Activated T-cell treated with anti-CD3 and anti-CD28 coated beads, Interleukin-2, amount 50 U/mL, for 4 hours (primary cell): Measurements from ENCODE around the gene MMP21. TPM values are rescaled to one million over a fixed set of nuclear protein-coding genes. Genes with fewer than 3 reads are reported as not detected.
A peak's percentile ranks its signal among the peaks of the same experiment; 100 is the strongest.

ENCODE experiments used
- ATAC-seq, 2 donors: fragments of 200-7000 bp; cut with Tn5 transposase; one replicate each; pipeline ENCODE4 v1.10.0; 2021
- DNase-seq: peaks from one replicate; pipeline ENCODE4 v3.0.0-alpha.2; 2020
- H3K27me3 Mint-ChIP-seq: one replicate; pipeline ENCODE4 v1.8.0; 2021; ENCODE audit warnings: low read depth, mixed read lengths
- H3K36me3 Mint-ChIP-seq: one replicate; pipeline ENCODE4 v1.8.0; 2022; ENCODE audit warnings: mixed read lengths; ENCODE audit not compliant: insufficient read depth
- H3K4me1 Mint-ChIP-seq: one replicate; pipeline ENCODE4 v1.8.0; 2021; ENCODE audit warnings: low read depth, mixed read lengths
- H3K4me3 Mint-ChIP-seq: one replicate; pipeline ENCODE4 v1.8.0; 2021; ENCODE audit warnings: mild to moderate bottlenecking, moderate library complexity, mixed read lengths
- H3K9me3 Mint-ChIP-seq: one replicate; pipeline ENCODE4 v1.8.0; 2021; ENCODE audit warnings: mixed read lengths
- total RNA-seq, 3 donors: library from RNA; stranded (reverse); gene quantifications; one replicate each; pipeline ENCODE4 v1.2.1, GENCODE V29; 2021

The MMP21 gene
- total RNA-seq, result not detected

- H3K9me3 Mint-ChIP-seq, result no peaks in the 10 kb centered on the region
- no peak within 1 kb of the TSS for H3K4me3 Mint-ChIP-seq
- DNase-seq (no peak), ATAC-seq (no peak)
- no peaks in the 10 kb centered on the region for H3K27me3 Mint-ChIP-seq
- no peaks in the 10 kb centered on the region for H3K4me1 Mint-ChIP-seq
- H3K36me3 Mint-ChIP-seq, result no peaks in the 10 kb centered on the region
Observed at GRCh38 chr10:125775491-125776106, at the start of gene MMP21. Gene MMP21 (minus strand): TSS chr10:125775821. CDS start chr10:125775821, 0 bp downstream.

- no peak for DNase-seq
- no peak for ATAC-seq
- no peaks in the 10 kb centered on the region for H3K27me3 Mint-ChIP-seq
- H3K4me3 Mint-ChIP-seq, result no peak overlapping the region
- peaks cover 26% of the 10 kb centered on the region for H3K4me1 Mint-ChIP-seq
- no peaks in the 10 kb centered on the region for H3K9me3 Mint-ChIP-seq
- peaks cover 25% of the 10 kb centered on the region for H3K36me3 Mint-ChIP-seq
Observed at GRCh38 chr10:125824736-125825135, 49.1 kb upstream of the MMP21 start.

GRCh38 chr10:125823663-125824251 lies 48.1 kb upstream of the MMP21 start:
- ATAC-seq, result no peak
- no peak for DNase-seq
- Mint-ChIP-seq H3K27me3 (no peaks in the 10 kb centered on the region), H3K4me1 (peaks cover 26% of the 10 kb centered on the region), H3K9me3 (no peaks in the 10 kb centered on the region), H3K4me3 (no peak overlapping the region), H3K36me3 (peaks cover 18% of the 10 kb centered on the region)

GRCh38 chr10:125822878-125823662 lies 47.4 kb upstream of the MMP21 start, which contains the start of the genes BCCIP and UROS:
Gene BCCIP (plus strand): TSS chr10:125823546. CDS start chr10:125823558, 12 bp downstream.
Gene UROS (minus strand): TSS chr10:125823258. CDS start chr10:125816499, 6,759 bp downstream.
- DNase-seq (peak; percentile 87), ATAC-seq (peak; percentile 85 to 87)
- Mint-ChIP-seq H3K9me3 (no peaks in the 10 kb centered on the region), H3K27me3 (no peaks in the 10 kb centered on the region), H3K4me1 (peaks cover 22% of the 10 kb centered on the region), H3K4me3 (peak within 1 kb of the TSS; percentile 79), H3K36me3 (peaks cover 13% of the 10 kb centered on the region)

- H3K4me1 Mint-ChIP-seq, result peaks cover 16% of the 10 kb centered on the region
- H3K9me3 Mint-ChIP-seq, result no peaks in the 10 kb centered on the region
- no peaks in the 10 kb centered on the region for H3K36me3 Mint-ChIP-seq
- H3K27me3 Mint-ChIP-seq, result no peaks in the 10 kb centered on the region
- H3K4me3 Mint-ChIP-seq, result peak overlapping the region; percentile 52
- ATAC-seq (no peak), DNase-seq (no peak)
Observed at GRCh38 chr10:125820701-125821100, 45.1 kb upstream of the MMP21 start.

GRCh38 chr10:125817337-125817946 lies 41.8 kb upstream of the MMP21 start:
- Mint-ChIP-seq H3K27me3 (no peaks in the 10 kb centered on the region), H3K4me1 (peaks cover 16% of the 10 kb centered on the region), H3K36me3 (peaks cover 22% of the 10 kb centered on the region), H3K4me3 (no peak overlapping the region), H3K9me3 (no peaks in the 10 kb centered on the region)
- DNase-seq (no peak), ATAC-seq (no peak)

- H3K4me3 Mint-ChIP-seq, result no peak overlapping the region
- ATAC-seq (no peak), DNase-seq (no peak)
- peaks cover 22% of the 10 kb centered on the region for H3K36me3 Mint-ChIP-seq
- H3K9me3 Mint-ChIP-seq, result no peaks in the 10 kb centered on the region
- H3K4me1 Mint-ChIP-seq, result peaks cover 9% of the 10 kb centered on the region
- H3K27me3 Mint-ChIP-seq, result no peaks in the 10 kb centered on the region
Observed at GRCh38 chr10:125816548-125816947, 40.9 kb upstream of the MMP21 start.

GRCh38 chr10:125815764-125816163 lies 40.1 kb upstream of the MMP21 start:
- H3K27me3 Mint-ChIP-seq, result no peaks in the 10 kb centered on the region
- no peak for DNase-seq
- H3K36me3 Mint-ChIP-seq, result peaks cover 27% of the 10 kb centered on the region
- H3K4me1 Mint-ChIP-seq, result peaks cover 3% of the 10 kb centered on the region
- H3K9me3 Mint-ChIP-seq, result no peaks in the 10 kb centered on the region
- no peak for ATAC-seq
- H3K4me3 Mint-ChIP-seq, result no peak overlapping the region

- no peak for ATAC-seq
- Mint-ChIP-seq H3K27me3 (no peaks in the 10 kb centered on the region), H3K9me3 (no peaks in the 10 kb centered on the region), H3K4me1 (no peaks in the 10 kb centered on the region), H3K36me3 (peaks cover 39% of the 10 kb centered on the region), H3K4me3 (no peak overlapping the region)
- no peak for DNase-seq
Observed at GRCh38 chr10:125812128-125812750, 36.6 kb upstream of the MMP21 start.

- Mint-ChIP-seq H3K36me3 (peaks cover 47% of the 10 kb centered on the region), H3K4me3 (no peak overlapping the region), H3K27me3 (no peaks in the 10 kb centered on the region), H3K4me1 (no peaks in the 10 kb centered on the region), H3K9me3 (no peaks in the 10 kb centered on the region)
- ATAC-seq (no peak), DNase-seq (no peak)
Observed at GRCh38 chr10:125811251-125811650, 35.6 kb upstream of the MMP21 start.

- Mint-ChIP-seq H3K27me3 (no peaks in the 10 kb centered on the region), H3K9me3 (no peaks in the 10 kb centered on the region), H3K36me3 (peaks cover 26% of the 10 kb centered on the region), H3K4me3 (no peak overlapping the region), H3K4me1 (no peaks in the 10 kb centered on the region)
- DNase-seq (no peak), ATAC-seq (no peak)
Observed at GRCh38 chr10:125808047-125808446, 32.4 kb upstream of the MMP21 start.

- no peak for DNase-seq
- no peaks in the 10 kb centered on the region for H3K4me1 Mint-ChIP-seq
- H3K36me3 Mint-ChIP-seq, result peaks cover 24% of the 10 kb centered on the region
- no peaks in the 10 kb centered on the region for H3K27me3 Mint-ChIP-seq
- no peaks in the 10 kb centered on the region for H3K9me3 Mint-ChIP-seq
- no peak overlapping the region for H3K4me3 Mint-ChIP-seq
- ATAC-seq, result no peak
Observed at GRCh38 chr10:125802739-125803138, 27.1 kb upstream of the MMP21 start.

GRCh38 chr10:125802131-125802530 lies 26.5 kb upstream of the MMP21 start:
- Mint-ChIP-seq H3K27me3 (no peaks in the 10 kb centered on the region), H3K4me1 (no peaks in the 10 kb centered on the region), H3K36me3 (peaks cover 21% of the 10 kb centered on the region), H3K4me3 (no peak overlapping the region), H3K9me3 (no peaks in the 10 kb centered on the region)
- ATAC-seq (no peak), DNase-seq (no peak)

GRCh38 chr10:125801574-125801973 lies 26.0 kb upstream of the MMP21 start:
- no peaks in the 10 kb centered on the region for H3K27me3 Mint-ChIP-seq
- no peak overlapping the region for H3K4me3 Mint-ChIP-seq
- H3K9me3 Mint-ChIP-seq, result no peaks in the 10 kb centered on the region
- H3K36me3 Mint-ChIP-seq, result peaks cover 20% of the 10 kb centered on the region
- H3K4me1 Mint-ChIP-seq, result no peaks in the 10 kb centered on the region
- no peak for ATAC-seq
- DNase-seq, result no peak
